Endothelial cell of umbilical vein (primary cell): ENCODE results near the gene UBE2Q2. TPM values are rescaled to one million over a fixed set of nuclear protein-coding genes. Genes with fewer than 3 reads are reported as not detected.
A peak's percentile ranks its signal among the peaks of the same experiment; 100 is the strongest.

Experiments used
- BruUV-seq: library from RNA; stranded (reverse); fragments of 400-500 nt; replicated peaks from 2 replicates; lab custom pipeline; 2021; lab: Mats Ljungman, UMichigan
- CTCF ChIA-PET: fragments of 300-600, 350-600 bp; sonication (Branson Sonifier 250); formaldehyde crosslinking; loops from one replicate; lab custom pipeline; 2021; ENCODE audit warnings: antibody characterized with exemption, inconsistent platforms; lab: Charles Lee
- POLR2A ChIA-PET: fragments of 300-600, 350-600 bp; sonication (Branson Sonifier 250); formaldehyde crosslinking; loops from one replicate; lab custom pipeline; 2021; ENCODE audit warnings: antibody characterized with exemption, inconsistent platforms; lab: Charles Lee
- DNase-seq: peaks from one replicate; pipeline ENCODE4 v3.0.0-alpha.2; 2011; ENCODE audit warnings: low read depth, low spot score
- FAIRE-seq: peaks from 2 replicates; lab custom pipeline; 2011; peaks lifted over from hg19 to GRCh38; lab: Jason Lieb, UNC
- H2AFZ ChIP-seq: 2 replicates; pipeline ENCODE4 v1.6.0; 2012; ENCODE audit warnings: low read depth, low read length, control low read depth, inconsistent platforms
- H3K27ac ChIP-seq: 2 replicates; pipeline ENCODE4 v1.5.1; 2011; ENCODE audit warnings: low read depth, mild to moderate bottlenecking, control low read depth, low read length, moderate library complexity; ENCODE audit not compliant: insufficient read depth
- H3K27me3 ChIP-seq, 2 experiments: 2 replicates each; pipeline versions ENCODE4 v1.6.0 to v1.6.1; 2011; ENCODE audit warnings: low read length in 2 of 2, mixed read lengths in 1 of 2; ENCODE audit not compliant: control insufficient read depth in 2 of 2, insufficient read depth in 2 of 2
- H3K36me3 ChIP-seq, 2 experiments: 2 replicates in 1 of 2; 3 replicates in 1 of 2; pipeline ENCODE4 v1.5.1; 2011; ENCODE audit warnings: low read length in 2 of 2, mild to moderate bottlenecking in 1 of 2, moderate library complexity in 1 of 2; ENCODE audit not compliant: control insufficient read depth in 2 of 2, insufficient read depth in 2 of 2; ENCODE audit errors: extremely low read depth in 1 of 2
- H3K4me1 ChIP-seq: 3 replicates; pipeline ENCODE4 v1.5.1; 2011; ENCODE audit warnings: mild to moderate bottlenecking, low read length; ENCODE audit not compliant: control insufficient read depth, insufficient read depth; ENCODE audit errors: extremely low read depth
- H3K4me2 ChIP-seq: 2 replicates; pipeline ENCODE4 v1.6.1; 2011; ENCODE audit warnings: low read length, control low read depth, mixed read lengths; ENCODE audit not compliant: insufficient read depth
- H3K4me3 ChIP-seq, 3 experiments: fragments of 200-600 bp in 1 of 3; sonication (generic), shearing (Covaris generic) in 1 of 3; replicated peaks in 1 of 3; 2 replicates each; pipeline ENCODE4 v1.5.1; 2011 to 2016; ENCODE audit warnings: control low read depth in 3 of 3, low read length in 3 of 3, mild to moderate bottlenecking in 2 of 3, inconsistent platforms in 1 of 3, low read depth in 1 of 3, moderate library complexity in 1 of 3; ENCODE audit not compliant: insufficient read depth in 1 of 3
- H3K79me2 ChIP-seq: 2 replicates; pipeline ENCODE4 v1.6.0; 2012; ENCODE audit warnings: low read length, inconsistent platforms; ENCODE audit not compliant: control insufficient read depth, insufficient read depth
- H3K9ac ChIP-seq: replicated peaks from 2 replicates; pipeline ENCODE3; 2011; ENCODE audit warnings: low read length, control low read depth; ENCODE audit not compliant: insufficient read depth; ENCODE audit errors: extremely low read depth
- H3K9me1 ChIP-seq: replicated peaks from 3 replicates; pipeline ENCODE4 v1.6.0; 2011; ENCODE audit warnings: mild to moderate bottlenecking, low read length; ENCODE audit not compliant: control insufficient read depth, insufficient read depth; ENCODE audit errors: extremely low read depth
- H3K9me3 ChIP-seq: replicated peaks from 2 replicates; pipeline ENCODE4 v1.5.1; 2012; ENCODE audit warnings: low read length, inconsistent platforms; ENCODE audit not compliant: control insufficient read depth, insufficient read depth
- H4K20me1 ChIP-seq: replicated peaks from 2 replicates; pipeline ENCODE3; 2011; ENCODE audit warnings: mild to moderate bottlenecking, low read length; ENCODE audit not compliant: control insufficient read depth, insufficient read depth; ENCODE audit errors: extremely low read depth
- CTCF ChIP-seq, 2 donors: IDR thresholded peaks; 1 replicate in 1 of 2; 2 replicates in 1 of 2; pipeline ENCODE4 v1.5.1; 2011; ENCODE audit warnings: low read length in 2 of 2, mild to moderate bottlenecking in 2 of 2, moderate library complexity in 2 of 2, control low read depth in 1 of 2, inconsistent platforms in 1 of 2, low read depth in 1 of 2; ENCODE audit not compliant: insufficient read depth in 1 of 2; ENCODE audit errors: extremely low read depth in 1 of 2
- EZH2 ChIP-seq: IDR thresholded peaks from 2 replicates; pipeline ENCODE4 v1.6.1; 2012; ENCODE audit warnings: borderline replicate concordance, low read depth, mild to moderate bottlenecking, moderate library complexity, low read length, inconsistent platforms; ENCODE audit not compliant: severe bottlenecking
- FOS ChIP-seq: IDR thresholded peaks from 2 replicates; pipeline ENCODE4 v1.6.1; 2011; ENCODE audit warnings: mild to moderate bottlenecking, low read length, moderate library complexity, borderline replicate concordance; ENCODE audit not compliant: insufficient read depth
- JUN ChIP-seq: IDR thresholded peaks from 2 replicates; pipeline ENCODE4 v1.6.1; 2011; ENCODE audit warnings: borderline replicate concordance, low read depth; ENCODE audit not compliant: insufficient read length, insufficient read depth
- MAX ChIP-seq: IDR thresholded peaks from 2 replicates; pipeline ENCODE4 v1.6.1; 2011; ENCODE audit not compliant: insufficient read depth, insufficient read length
- POLR2A ChIP-seq: IDR thresholded peaks from 2 replicates; pipeline ENCODE4 v1.6.1; 2012; ENCODE audit warnings: low read depth, mild to moderate bottlenecking, control low read depth, low read length
- POLR2AphosphoS5 ChIP-seq: IDR thresholded peaks from 2 replicates; pipeline ENCODE4 v1.6.1; 2012; ENCODE audit warnings: low read depth, mild to moderate bottlenecking, control low read depth, low read length, moderate library complexity; ENCODE audit not compliant: insufficient read depth
- dilution Hi-C: fragments of 300-500 bp; cut with MboI; formaldehyde crosslinking; loops from one replicate; pipeline ENCODE4 v1.15.0; 2019; ENCODE audit warnings: low sequenced_read_pairs; ENCODE audit not compliant: extremely low pct_ligation_motif_present
- intact Hi-C: fragments of 100-400 bp; cut with micrococcal nuclease; formaldehyde crosslinking; loops from one replicate; pipeline ENCODE4 v1.10.0; 2022
- polyA plus RNA-seq, 4 experiments: library from polyadenylated mRNA; depleted of rRNA in 3 of 4; stranded (reverse) in 3 of 4; unstranded in 1 of 4; fragments of >200 nt; gene quantifications; 2 replicates each; pipeline versions ENCODE4 v1.2.1 to v1.2.3, GENCODE V29; 2011 to 2012; ENCODE audit warnings: missing spikeins in 1 of 4
- total RNA-seq: library from RNA; stranded (reverse); gene quantifications from 2 replicates; pipeline ENCODE4 v1.2.3, GENCODE V29; 2021

UBE2Q2 gene
- total and polyA plus RNA-seq, 2 donors (not counting 3 experiments of a cell fraction or from before 2014, with no cell fraction given), result 12.9 to 32.8 TPM

GRCh38 chr15:75843678-75844581 lies 683 bp downstream of the UBE2Q2 start:
- TSS peak; percentile 38 for BruUV-seq
- dilution Hi-C loops (no loop called here), intact Hi-C loops (loop anchor here (1.0 to 2.0 kb wide), 2 partner anchors 19 to 59 kb away; partner anchors contain the start of gene FBXO22)
- Histone ChIP-seq H3K36me3 (no peaks in the 10 kb centered on the region), H3K27me3 (no peaks in the 10 kb centered on the region), H3K79me2 (peaks cover 46% of the 10 kb centered on the region), H3K27ac (peak overlapping the region; percentile 85), H2AFZ (peak overlapping the region; percentile 57), H3K9ac (peak overlapping the region; percentile 94), H3K9me1 (no peaks in the 10 kb centered on the region), H3K4me3 (peak overlapping the region; percentile 74 to 99 (median 83)), H3K4me1 (peaks cover 19% of the 10 kb centered on the region), H4K20me1 (peaks cover 4% of the 10 kb centered on the region), H3K4me2 (peak overlapping the region; percentile 76), H3K9me3 (no peaks in the 10 kb centered on the region)
- ChIA-PET POLR2A (interaction anchor here (0.6 kb wide), 1 partner anchor 78 kb away, joined by 3 read pairs; no protein-coding TSS in a partner anchor), CTCF (interaction anchor here (0.8 to 1.6 kb wide), 4 partner anchors 9 to 61 kb away, joined by 3 to 6 read pairs (median 3); no protein-coding TSS in a partner anchor)
- peak; percentile 64 for DNase-seq
- FAIRE-seq, result peak; percentile 44
- TF ChIP-seq MAX (no peak), EZH2 (no peak), POLR2AphosphoS5 (peak; percentile 14), POLR2A (peak; percentile 77), FOS (no peak), CTCF (IDR thresholded peaks at IDR 0.05; ENCODE audit: extremely low read depth in 1 of 2, insufficient read depth in 1 of 2, low read depth in 1 of 2, low read length in 2 of 2) (no peak), JUN (no peak)
